GM12878 (cell line): ENCODE data around the gene TBC1D24. TPM values are rescaled to one million over a fixed set of nuclear protein-coding genes. Genes with fewer than 3 reads are reported as not detected.

Source experiments
- ATAC-seq: fragments of 200-7000 bp; cut with Tn5 transposase; 3 replicates; pipeline ENCODE4 v1.9.1; 2020; ENCODE audit warnings: mild to moderate bottlenecking, moderate library complexity
- BruUV-seq: library from RNA; stranded (reverse); fragments of 400-500 nt; replicated peaks from 2 replicates; lab custom pipeline; 2021; lab: Mats Ljungman, UMichigan
- CTCF ChIA-PET: fragments of 300-600 bp; sonication (Branson Sonifier 250); formaldehyde crosslinking; extraction: SDS; loops from one replicate; lab custom pipeline; 2021; ENCODE audit warnings: inconsistent platforms; lab: Yijun Ruan, JAX
- POLR2A ChIA-PET: fragments of 350-600 bp; formaldehyde crosslinking; extraction: SDS; loops from one replicate; lab custom pipeline; 2021; ENCODE audit warnings: inconsistent platforms; lab: Charles Lee
- RAD21 ChIA-PET: fragments of 300-600 bp; sonication (Branson Sonifier 250); formaldehyde crosslinking; loops from one replicate; lab custom pipeline; 2023; ENCODE audit warnings: antibody characterized with exemption; ENCODE audit not compliant: unreplicated experiment; lab: Charles Lee
- SMC1A ChIA-PET: fragments of 300-600 bp; sonication (Branson Sonifier 250); formaldehyde crosslinking; loops from one replicate; lab custom pipeline; 2023; ENCODE audit not compliant: unreplicated experiment, uncharacterized antibody; lab: Charles Lee
- DNase-seq: peaks from one replicate; pipeline ENCODE4 v3.0.0-alpha.2; 2011; ENCODE audit warnings: low read depth, low spot score
- FAIRE-seq: peaks from 3 replicates; lab custom pipeline; 2011; peaks lifted over from hg19 to GRCh38; lab: Jason Lieb, UNC
- H2AFZ ChIP-seq: 2 replicates; pipeline ENCODE4 v1.6.0; 2011; ENCODE audit warnings: low read depth, low read length, control low read depth; ENCODE audit not compliant: control insufficient read depth
- H3K27ac ChIP-seq: 2 replicates; pipeline ENCODE4 v1.5.1; 2011; ENCODE audit warnings: control low read depth; ENCODE audit not compliant: control insufficient read depth, insufficient read depth
- H3K27me3 ChIP-seq, 2 experiments: replicated peaks in 1 of 2; 2 replicates each; pipeline versions ENCODE4 v1.6.0 to v1.6.1; 2011; ENCODE audit warnings: low read length in 1 of 2; ENCODE audit not compliant: control insufficient read depth in 2 of 2, insufficient read depth in 2 of 2
- H3K36me3 ChIP-seq, 2 experiments: 2 replicates each; pipeline ENCODE4 v1.5.1; 2011; ENCODE audit warnings: low read length in 1 of 2; ENCODE audit not compliant: control insufficient read depth in 2 of 2, insufficient read depth in 2 of 2
- H3K4me1 ChIP-seq: 2 replicates; pipeline ENCODE4 v1.6.1; 2011; ENCODE audit warnings: mild to moderate bottlenecking, low read length, moderate library complexity, mixed read lengths; ENCODE audit not compliant: control insufficient read depth, insufficient read depth
- H3K4me2 ChIP-seq: 2 replicates; pipeline ENCODE4 v1.6.0; 2011; ENCODE audit warnings: control low read depth; ENCODE audit not compliant: control insufficient read depth, insufficient read depth
- H3K4me3 ChIP-seq: fragments of 200-600 bp; sonication (generic); 2 replicates; pipeline ENCODE4 v1.5.1; 2016
- H3K79me2 ChIP-seq: 2 replicates; pipeline ENCODE4 v1.6.0; 2011; ENCODE audit warnings: low read length; ENCODE audit not compliant: control insufficient read depth, insufficient read depth
- H3K9ac ChIP-seq: 2 replicates; pipeline ENCODE4 v1.8.0; 2011; ENCODE audit warnings: low read length, control low read depth, mixed read lengths; ENCODE audit not compliant: control insufficient read depth, insufficient read depth
- H3K9me3 ChIP-seq: replicated peaks from 3 replicates; pipeline ENCODE4 v1.5.1; 2011; ENCODE audit warnings: mild to moderate bottlenecking, low read length; ENCODE audit not compliant: control insufficient read depth, insufficient read depth
- H4K20me1 ChIP-seq: 2 replicates; pipeline ENCODE4 v1.6.0; 2011; ENCODE audit not compliant: control insufficient read depth, insufficient read depth
- EP300 ChIP-seq, 2 experiments: fragments of 150-350 bp in 1 of 2; IDR thresholded peaks; 2 replicates each; pipeline ENCODE4 v1.6.1; 2011 to 2012; ENCODE audit warnings: low read depth in 2 of 2, low read length in 2 of 2, borderline replicate concordance in 1 of 2, improper control_type of control experiment in 1 of 2, inconsistent platforms in 1 of 2; ENCODE audit not compliant: control insufficient read depth in 1 of 2
- KDM1A ChIP-seq: fragments of 200-600 bp; sonication (generic); IDR thresholded peaks from 2 replicates; pipeline ENCODE4 v1.6.1; 2016; ENCODE audit warnings: borderline replicate concordance
- KLF5 ChIP-seq: fragments of 450-650 bp; IDR thresholded peaks from 2 replicates; pipeline ENCODE4 v1.6.1; 2014; ENCODE audit warnings: mild to moderate bottlenecking; ENCODE audit not compliant: partially characterized antibody
- RFX5 ChIP-seq: IDR thresholded peaks from 2 replicates; pipeline ENCODE4 v1.6.1; 2011; ENCODE audit warnings: low read depth, low read length, improper control_type of control experiment
- WGBS: methylation state at CpG from one replicate; pipeline ENCODE4 v1.1.6; 2016; ENCODE audit warnings: low lambda C conversion rate; ENCODE audit not compliant: insufficient replicate concordance, insufficient coverage; ENCODE audit errors: missing lambda C conversion rate; 5-methylcytosine and 5-hydroxymethylcytosine counted together
- in situ Hi-C: fragments of 300-500 bp; cut with MboI; formaldehyde crosslinking; loops from 9 replicates; pipeline ENCODE4 v1.14.3; 2018; ENCODE audit warnings: mixed read lengths
- intact Hi-C: fragments of 100-400 bp; cut with micrococcal nuclease; formaldehyde crosslinking; loops from one replicate; pipeline ENCODE4 v1.14.2; 2022; ENCODE audit not compliant: unreplicated experiment
- polyA plus RNA-seq, 11 experiments: library from polyadenylated mRNA; depleted of rRNA in 4 of 11; unstranded in 6 of 11; stranded (reverse) in 5 of 11; fragments of >200 nt; fragmentation: Nextera tagmentation in 4 of 11; fragmentation: Illumina TruSeq in 1 of 11; extraction: Ambion mirVana in 4 of 11; extraction: Trizol in 1 of 11; gene quantifications; 1 replicate in 1 of 11; 2 replicates in 10 of 11; pipeline versions ENCODE4 v1.2.1 to v1.2.3, GENCODE V29; 2011 to 2016; ENCODE audit warnings: inconsistent platforms in 2 of 11, missing spikeins in 2 of 11, low read depth in 1 of 11
- total RNA-seq, 4 experiments: library from RNA; depleted of rRNA in 3 of 4; stranded (reverse); fragments of >200 nt in 3 of 4; fragmentation: Illumina TruSeq in 1 of 4; extraction: Trizol in 1 of 4; gene quantifications; 2 replicates each; pipeline versions ENCODE4 v1.2.1 to v1.2.3, GENCODE V29; 2013 to 2021
- TF ChIP-seq, protein P1 (sequence below): fragments of 450-650 bp; formaldehyde crosslinking; IDR thresholded peaks from 2 replicates; pipeline ENCODE4 v1.5.0; 2022; ENCODE audit warnings: mild to moderate bottlenecking, missing genetic modification characterization

Gene TBC1D24
- total and polyA plus RNA-seq, 10 of the 15 experiments (the other 5 are each of a cell fraction or from before 2014, with no cell fraction given) = 1.1 to 9.6 (median 4.5) TPM

DNA sequence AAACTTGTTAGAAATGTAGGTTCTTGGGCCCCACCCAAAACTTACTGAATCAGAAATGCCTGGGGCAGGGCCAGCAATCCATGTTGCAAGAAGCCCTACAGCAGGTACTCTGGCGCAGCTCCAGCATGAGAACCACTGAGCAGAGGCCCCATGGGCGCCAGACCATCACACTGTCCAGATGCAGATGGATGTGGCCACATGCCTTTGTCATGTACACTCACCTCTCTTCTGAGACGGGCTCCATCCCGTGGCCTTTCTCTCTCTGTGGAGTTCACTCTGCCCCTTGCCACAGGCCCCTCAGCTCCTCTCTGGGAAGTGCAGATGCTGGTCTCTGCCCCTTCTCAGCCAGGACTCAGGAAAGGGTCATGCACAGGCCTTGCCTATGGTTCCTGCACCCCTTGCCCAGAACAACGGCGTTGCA is 48.0 kb upstream of the TBC1D24 start:
- TF ChIP-seq RFX5 = no peak
- TF ChIP-seq KDM1A = no peak
- TF ChIP-seq EP300 (IDR thresholded peaks at IDR 0.05; ENCODE audit: borderline replicate concordance in 1 of 2, control insufficient read depth in 1 of 2, low read depth in 2 of 2, low read length in 2 of 2) = no peak
- no peak for TF ChIP-seq KLF5
- TF ChIP-seq, protein P1, sequence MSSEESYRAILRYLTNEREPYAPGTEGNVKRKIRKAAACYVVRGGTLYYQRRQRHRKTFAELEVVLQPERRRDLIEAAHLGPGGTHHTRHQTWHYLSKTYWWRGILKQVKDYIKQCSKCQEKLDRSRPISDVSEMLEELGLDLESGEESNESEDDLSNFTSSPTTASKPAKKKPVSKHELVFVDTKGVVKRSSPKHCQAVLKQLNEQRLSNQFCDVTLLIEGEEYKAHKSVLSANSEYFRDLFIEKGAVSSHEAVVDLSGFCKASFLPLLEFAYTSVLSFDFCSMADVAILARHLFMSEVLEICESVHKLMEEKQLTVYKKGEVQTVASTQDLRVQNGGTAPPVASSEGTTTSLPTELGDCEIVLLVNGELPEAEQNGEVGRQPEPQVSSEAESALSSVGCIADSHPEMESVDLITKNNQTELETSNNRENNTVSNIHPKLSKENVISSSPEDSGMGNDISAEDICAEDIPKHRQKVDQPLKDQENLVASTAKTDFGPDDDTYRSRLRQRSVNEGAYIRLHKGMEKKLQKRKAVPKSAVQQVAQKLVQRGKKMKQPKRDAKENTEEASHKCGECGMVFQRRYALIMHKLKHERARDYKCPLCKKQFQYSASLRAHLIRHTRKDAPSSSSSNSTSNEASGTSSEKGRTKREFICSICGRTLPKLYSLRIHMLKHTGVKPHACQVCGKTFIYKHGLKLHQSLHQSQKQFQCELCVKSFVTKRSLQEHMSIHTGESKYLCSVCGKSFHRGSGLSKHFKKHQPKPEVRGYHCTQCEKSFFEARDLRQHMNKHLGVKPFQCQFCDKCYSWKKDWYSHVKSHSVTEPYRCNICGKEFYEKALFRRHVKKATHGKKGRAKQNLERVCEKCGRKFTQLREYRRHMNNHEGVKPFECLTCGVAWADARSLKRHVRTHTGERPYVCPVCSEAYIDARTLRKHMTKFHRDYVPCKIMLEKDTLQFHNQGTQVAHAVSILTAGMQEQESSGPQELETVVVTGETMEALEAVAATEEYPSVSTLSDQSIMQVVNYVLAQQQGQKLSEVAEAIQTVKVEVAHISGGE (CRISPR knock-in tag) = no peak
- H3K4me2 ChIP-seq = no peak overlapping the region
- BruUV-seq = no TSS peak
- ATAC-seq = no peak
- intact Hi-C loops = no loop called here
- no peaks in the 10 kb centered on the region for H3K36me3 ChIP-seq
- peaks cover 22% of the 10 kb centered on the region for H3K79me2 ChIP-seq
- no peak overlapping the region for H3K9ac ChIP-seq
- CTCF ChIA-PET = interaction anchor here (0.7 to 4.2 kb wide), 3 partner anchors 9 to 60 kb away, joined by 6 to 20 read pairs (median 7); no protein-coding TSS in a partner anchor
- RAD21 ChIA-PET = no interaction called here
- H3K4me1 ChIP-seq = peaks cover 6% of the 10 kb centered on the region
- H3K27me3 ChIP-seq = no peaks in the 10 kb centered on the region
- SMC1A ChIA-PET = interaction anchor here (0.8 kb wide), 1 partner anchor 10 kb away, joined by 3 read pairs; no protein-coding TSS in a partner anchor
- no peak overlapping the region for H2AFZ ChIP-seq
- H3K4me3 ChIP-seq = no peak overlapping the region
- H4K20me1 ChIP-seq = no peaks in the 10 kb centered on the region
- FAIRE-seq = no peak
- WGBS = 61% methylated on average over 6 of the region's 6 CpGs
- no peaks in the 10 kb centered on the region for H3K9me3 ChIP-seq
- no peak overlapping the region for H3K27ac ChIP-seq
- in situ Hi-C loops = no loop called here
- POLR2A ChIA-PET = interaction anchor here (0.5 to 0.9 kb wide), 2 partner anchors 42 to 124 kb away, joined by 3 read pairs; no protein-coding TSS in a partner anchor
- DNase-seq = no peak
